Left kidney (tissue), 2 donors: Measurements from ENCODE around the gene CXCR5. TPM values are rescaled to one million over a fixed set of nuclear protein-coding genes. Genes with fewer than 3 reads are reported as not detected.

Experiments used
- DNase-seq: peaks from one replicate; pipeline ENCODE4 v3.0.0-alpha.2; 2013
- polyA plus RNA-seq: library from polyadenylated mRNA; unstranded; fragments of 120-200 nt; gene quantifications from one replicate; pipeline ENCODE4 v1.2.1, GENCODE V29; 2013; ENCODE audit not compliant: insufficient read length

The CXCR5 gene
- polyA plus RNA-seq, 1 donor: not detected

DNA sequence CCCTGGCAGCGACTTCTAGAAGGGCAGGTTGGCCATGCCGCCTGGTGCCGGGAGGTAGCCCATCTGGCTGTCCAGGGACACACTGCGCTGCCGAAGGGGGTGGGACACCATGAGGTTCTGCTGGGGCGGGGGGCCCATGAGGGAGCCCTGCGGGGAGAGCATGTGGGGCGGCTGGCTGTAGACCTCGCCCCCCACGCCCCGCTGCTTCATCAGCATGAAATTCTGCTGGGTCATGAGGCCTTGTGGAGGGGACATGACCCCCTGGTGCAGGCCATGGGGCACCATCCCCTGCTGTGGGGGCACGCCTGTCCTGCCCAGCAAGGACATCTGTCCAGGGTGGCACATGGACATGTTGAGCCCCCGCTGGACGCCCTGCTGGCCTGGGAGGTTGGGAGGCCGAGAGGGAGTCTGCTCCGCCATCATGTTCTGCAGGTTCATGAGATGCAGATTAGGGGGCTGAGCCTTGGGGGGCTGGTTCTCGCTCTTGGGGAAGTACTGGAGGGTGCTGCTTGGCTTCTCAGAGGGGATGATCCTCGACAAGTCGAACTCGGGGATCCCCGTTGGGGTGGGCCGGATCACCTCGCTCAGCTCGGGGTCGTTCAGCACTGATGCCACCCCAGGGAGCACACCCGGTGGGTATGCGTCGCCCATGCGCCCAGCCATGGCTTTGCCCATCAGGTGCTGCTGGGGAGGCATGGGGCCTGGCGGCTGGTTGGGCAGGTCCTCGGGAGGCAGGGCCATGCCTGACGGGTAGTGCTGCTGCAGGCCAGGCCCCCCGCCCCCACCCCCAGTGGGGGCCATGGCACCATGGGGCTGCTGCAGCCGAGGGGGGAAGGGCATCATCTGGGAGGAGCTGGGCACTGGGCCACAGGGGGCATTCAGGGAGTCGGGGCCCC, 15.0 kb downstream of the CXCR5 start:
- DNase-seq: no peak

DNA sequence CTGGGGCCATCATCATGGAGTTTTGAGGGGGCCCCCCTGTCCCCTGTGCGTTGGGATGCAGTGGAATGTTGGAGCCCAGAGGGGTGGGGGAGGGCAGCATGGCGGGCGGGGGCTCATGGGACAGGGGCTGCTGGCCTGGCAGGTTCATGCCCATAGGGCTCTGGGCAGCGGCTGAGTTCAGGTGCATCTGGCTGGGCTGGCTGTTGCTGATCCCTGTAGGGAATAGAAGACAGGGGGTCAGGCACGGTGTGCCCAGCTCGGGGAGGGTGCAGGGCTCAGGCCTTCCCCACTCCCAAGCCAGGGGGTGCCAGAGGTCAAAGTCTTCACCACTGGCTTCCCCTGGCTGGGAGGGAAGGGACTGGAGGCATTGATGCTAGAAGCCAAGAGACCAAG, 15.6 kb downstream of the CXCR5 start:
- DNase-seq: no peak

DNA sequence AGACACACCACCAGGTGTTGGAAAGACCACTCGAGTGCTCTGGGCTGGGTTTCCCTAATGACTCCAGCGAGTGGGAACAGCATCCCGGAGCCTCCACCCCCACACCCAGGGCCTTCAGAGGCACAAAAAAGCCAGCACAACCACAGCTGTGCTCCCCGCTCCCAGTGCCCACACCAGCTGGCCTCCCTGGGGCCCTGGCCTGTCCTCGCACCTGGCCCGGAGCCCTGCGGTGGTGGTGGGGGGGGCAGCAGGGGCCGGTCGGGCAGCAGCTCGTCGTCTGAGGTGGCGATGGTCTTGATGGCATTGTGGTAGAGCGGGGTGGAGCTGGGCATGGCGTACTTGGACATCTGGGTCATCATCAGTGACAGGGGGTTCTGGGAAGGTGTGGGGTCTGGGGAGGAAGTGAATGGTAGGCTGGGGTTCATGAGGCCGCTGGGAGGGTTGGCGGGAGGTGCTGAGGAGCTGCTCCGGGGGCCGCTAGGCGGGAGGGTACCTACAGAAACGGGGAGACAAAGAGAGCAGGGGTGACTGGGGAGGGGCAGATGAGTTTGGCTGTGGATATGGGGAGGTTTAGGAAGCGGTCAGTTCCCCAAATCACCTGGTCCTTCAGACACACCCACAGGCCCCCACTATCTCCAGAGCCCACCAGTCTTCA, 16.1 kb downstream of the CXCR5 start:
- DNase-seq: no peak

DNA sequence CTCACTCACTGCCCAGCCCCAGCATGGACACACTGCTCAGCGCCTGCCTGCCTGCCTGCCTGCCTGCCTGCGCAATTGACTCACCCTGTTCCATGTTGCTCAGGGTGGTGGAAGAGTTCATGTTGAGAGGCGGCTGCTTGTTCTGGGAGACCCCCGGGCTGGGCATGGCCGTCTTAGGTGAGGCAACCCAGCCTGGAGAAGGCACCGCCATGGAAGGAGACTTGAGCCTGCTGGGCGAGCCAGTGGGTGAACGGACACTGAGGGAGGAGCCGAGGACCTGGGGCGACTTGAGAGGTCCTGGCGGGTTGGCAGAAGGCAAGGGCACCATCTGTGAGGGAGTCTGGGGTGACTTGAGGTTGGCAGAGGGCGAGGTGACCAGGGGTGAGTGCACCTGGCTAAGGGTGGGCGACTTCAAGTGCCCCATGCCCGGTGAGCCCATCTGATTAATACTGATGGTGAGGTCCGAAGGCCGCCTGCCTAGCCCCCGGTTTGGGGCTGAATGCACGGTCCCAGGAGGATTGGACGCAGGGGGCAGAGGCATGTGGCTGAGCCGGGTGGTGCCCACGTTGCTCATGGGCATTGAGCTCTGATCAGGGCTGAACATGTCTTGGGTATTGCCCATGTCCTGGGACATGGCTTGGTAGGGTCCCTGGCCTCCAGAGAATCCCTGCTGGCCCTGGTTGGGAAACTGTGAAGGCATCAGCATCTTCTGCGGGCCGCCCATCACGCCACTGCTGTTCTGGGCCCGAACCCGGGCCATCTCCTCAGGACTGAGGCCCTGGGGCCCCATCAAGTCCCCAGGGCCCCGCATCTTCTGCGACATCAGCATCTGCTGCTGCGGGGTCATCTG, 17.1 kb downstream of the CXCR5 start:
- DNase-seq: no peak

DNA sequence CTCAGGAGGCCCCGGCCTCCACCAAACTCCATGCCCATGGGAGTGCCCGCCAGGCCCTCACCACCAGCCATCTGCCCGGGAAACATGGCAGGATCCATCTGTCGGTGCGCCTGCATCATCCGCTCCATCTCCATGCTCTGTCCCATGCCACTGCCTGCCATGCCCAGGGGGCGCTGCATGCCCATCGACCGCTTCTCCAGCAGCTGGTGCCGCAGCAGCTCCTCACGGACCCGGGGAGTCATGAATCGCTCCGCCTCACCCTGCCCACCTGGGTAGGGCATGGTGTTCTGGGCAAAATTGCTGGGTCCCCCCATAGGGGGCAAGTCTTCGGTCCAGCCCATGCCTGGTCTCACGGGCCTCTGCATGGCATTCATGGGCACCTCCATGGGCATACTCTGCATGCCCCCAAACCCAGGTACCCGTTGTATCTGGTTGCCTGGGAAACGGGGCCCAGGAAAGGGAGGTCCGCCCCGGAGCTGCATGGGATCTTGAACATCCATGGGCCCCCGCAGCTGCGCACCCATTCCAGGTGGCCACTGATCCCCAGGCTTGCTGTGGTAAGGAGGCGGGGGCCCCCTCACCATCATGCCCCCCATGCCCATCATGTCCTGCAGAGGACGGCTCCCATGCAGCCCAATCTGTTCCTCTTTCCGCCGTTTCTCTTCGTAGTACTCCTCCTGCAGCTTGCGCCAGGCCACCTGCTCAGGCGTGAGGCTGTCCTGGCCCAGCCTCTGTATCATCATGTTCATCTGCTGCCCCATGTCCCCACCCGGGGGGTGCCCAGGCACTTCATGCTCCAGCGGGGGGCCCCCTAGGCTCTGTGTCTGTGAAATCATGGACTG, 18.0 kb downstream of the CXCR5 start:
- DNase-seq: no peak

DNA sequence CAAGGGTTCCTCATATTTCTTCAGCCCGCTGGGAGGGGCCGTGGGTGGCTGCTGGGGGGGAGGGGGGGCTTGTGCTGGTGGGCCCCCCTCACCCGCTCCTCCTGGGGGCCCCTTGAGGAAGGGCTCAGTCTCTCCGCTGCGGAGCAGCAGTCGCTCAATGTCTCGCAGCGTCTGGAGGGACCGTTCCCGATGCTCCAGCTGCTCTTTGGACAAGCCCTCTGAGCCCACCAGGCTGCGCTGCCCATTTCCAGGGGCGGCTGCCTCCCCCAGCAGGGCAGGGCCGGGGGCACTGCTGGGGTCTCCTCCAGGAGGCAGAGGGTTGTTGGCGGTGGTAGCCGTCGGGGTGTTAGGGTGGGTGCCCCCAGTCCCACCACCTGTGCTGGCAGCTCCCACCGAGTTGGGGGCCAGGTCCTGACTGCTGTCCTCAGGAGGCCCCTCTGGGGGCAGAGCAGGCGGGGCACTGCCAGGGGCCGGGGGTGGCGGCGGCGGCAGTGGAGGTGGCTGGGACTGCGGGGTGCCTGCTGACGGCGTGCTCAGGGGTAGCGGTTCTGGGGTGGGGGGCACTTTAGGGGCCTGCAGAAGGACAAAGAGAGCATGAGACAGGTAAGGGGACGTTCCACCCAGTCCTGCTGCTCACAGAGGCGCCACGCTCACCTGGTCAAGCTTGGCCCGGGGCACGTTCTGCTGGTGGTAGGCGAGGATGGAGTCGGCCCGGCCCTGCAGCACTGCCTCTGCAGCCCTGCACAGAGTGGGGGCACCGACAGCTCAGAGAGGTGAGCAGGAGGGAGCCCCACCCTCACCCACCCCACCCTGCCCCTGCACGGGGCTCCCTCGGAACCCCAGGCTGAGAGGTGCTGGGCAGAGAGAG, 18.9 kb downstream of the CXCR5 start:
- DNase-seq: no peak

DNA sequence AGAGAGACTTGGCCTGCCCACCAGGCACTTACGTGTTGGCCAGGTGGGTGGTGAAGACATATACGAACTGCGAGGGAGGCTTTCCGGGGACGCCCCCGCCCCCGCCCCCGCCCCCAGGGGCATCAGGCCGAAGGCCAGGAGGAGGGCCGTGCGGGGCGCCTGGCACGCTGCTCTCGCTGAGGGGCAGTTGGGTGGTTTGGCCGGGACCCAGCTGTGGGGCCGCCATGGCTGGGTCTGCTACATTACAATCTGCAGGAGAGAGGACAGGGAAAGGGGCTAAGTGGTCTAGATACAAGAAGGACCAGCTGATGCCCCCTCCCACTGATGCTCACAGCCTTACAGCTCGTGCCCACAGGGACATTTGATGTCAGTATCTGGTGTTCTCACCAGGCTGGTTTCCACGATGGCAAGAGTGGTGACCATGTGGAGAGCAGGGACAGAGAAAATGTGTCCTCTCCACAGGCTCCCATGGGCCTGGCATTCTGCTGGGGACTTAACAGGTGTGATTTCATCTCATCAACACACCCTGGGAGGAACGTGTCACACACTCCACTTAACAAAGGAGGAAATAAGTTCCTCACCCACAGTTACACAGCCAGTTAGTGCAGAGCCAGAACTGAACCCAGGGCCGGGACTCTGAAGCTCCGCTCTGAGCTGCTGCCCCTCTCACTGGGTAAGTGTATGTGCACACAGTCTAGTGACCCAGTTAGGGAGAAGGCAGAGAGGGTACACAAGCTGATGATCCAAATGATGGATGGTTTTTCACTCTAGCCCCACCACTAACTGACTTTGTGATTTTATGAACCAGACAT, 19.7 kb downstream of the CXCR5 start:
- DNase-seq: no peak

DNA sequence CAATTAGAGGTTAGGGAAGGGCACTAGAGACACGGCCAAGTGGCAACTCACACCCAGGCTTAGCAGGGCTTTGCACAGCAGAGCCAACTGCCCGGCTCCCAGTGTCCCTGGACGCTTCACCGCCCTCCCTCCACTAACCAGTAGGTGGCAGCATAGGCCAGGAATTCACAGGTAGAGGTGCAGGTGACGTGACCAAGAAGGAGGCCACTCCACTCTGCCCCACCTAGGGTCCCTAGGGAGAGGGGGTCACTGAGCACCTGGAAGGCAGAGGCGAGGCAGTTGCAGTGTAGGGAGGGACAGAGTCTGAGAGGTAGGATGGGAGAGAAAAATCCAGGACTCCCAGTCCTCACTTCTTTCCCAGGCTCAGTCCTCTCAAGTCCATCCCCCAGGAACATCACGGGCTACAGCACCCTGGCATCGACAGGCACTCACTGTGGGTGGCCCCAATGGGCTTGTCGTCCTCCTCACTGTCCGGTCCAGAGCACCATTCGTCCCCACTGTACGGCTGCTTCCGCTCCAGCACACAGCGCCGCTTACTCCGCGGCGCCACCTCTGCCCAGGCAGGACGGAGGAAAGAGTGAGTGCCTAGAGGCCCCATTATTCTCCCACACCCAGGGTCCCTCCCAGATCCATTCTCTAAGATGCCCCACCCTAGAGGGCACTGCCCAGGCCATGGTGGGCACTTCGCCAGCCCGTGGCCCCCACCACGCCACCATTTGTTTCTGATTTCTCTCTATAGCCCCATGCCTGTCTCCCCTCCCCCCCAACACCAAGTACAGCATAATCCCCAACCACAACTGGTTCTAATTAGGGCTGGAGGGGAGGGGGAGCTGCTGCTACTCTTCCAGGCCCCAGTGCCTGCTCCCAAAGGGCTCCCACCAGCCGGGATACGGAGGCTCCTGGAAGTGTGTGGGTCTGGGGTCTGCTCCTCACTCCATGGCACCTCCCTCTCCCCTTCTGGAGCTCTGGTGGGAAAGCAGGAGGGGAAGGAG, 23.7 kb downstream of the CXCR5 start:
- no peak for DNase-seq

DNA sequence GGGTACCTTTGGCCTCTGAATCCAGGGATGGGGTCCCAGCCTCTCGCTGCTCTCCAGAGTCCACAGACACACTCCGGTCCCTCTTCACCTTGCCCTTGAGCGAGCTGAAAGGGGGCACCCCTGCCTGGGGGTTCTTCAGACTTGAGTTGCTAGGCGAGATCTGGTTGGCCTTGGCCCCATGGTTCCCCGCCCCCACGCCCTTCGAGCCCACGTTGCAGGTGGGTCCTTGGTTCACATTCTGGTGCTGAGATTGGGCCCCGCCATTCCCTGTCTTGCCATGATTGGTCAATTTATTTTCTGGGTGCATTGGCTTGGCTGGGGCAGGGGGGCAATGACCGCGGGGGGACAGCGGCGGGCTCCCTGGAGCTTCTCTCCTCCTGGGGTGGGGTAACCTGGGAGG, 24.6 kb downstream of the CXCR5 start:
- DNase-seq: no peak

DNA sequence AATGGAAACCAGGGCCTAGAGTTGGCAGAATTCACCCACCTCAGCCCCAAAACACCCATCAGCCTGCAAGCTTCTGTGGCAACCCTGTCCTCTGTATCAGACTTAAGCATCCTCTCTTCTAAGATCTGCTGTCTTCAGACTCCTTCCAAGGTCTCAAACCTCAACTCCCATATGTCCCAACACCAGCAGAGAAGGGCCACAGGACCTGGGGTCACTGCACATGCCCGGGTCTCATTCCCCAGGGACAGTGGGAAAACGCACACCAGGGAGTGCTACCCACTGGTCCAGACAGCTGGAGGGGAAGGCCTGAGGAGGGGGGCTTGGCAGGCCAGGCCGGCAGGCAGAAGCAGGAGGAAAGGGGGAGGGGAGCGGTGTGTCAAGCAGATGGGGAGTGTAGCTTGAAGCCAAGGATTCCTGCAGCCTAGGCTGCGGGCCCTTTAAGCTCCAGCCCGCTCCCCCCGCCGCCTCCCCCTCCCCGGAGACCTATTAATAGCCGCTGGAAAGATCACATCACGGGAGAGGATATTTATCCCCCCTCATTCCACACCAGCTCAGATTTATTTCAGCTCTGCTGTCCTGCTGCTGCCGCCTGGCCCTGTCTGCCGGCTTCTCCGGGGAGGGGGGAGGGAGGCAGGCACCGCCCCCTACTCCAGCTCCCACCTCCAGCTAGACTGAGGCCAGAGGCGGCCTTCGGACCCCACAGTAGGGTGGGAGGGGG, 25.4 kb downstream of the CXCR5 start:
- peak; percentile 94 for DNase-seq

DNA sequence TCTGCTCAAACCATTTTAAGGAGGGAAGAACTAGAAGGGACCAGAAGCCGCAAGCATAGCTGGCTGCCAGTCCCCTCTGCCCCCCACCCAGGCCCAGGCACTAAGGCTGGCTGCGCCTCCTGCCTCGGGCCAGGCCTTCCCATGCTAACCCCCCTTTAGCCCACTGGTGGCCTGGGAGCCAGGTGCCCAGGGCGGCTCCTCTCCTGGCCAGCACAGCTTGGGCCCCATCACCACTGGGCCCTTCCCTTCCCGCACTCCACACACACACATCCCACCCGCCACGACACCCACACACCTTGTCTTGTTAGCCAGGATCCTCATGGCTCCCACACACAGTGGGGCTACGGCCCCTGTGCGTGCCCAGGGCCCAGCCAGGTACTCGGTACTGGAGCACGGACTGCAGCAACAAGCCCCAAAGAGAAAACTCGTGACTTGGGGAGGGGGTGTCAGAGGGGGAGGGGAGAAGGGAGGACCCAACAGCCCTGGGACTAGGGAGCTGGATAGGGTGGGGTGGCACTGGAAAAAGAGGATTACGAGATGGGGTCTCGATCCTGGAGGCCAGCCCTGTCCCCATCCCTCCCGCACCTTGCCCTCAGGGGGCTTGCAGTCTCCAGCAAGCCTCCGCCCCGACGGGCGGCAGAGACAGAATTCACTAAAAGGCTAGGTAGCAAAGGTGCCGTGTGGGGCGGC, 26.1 kb downstream of the CXCR5 start:
- no peak for DNase-seq

DNA sequence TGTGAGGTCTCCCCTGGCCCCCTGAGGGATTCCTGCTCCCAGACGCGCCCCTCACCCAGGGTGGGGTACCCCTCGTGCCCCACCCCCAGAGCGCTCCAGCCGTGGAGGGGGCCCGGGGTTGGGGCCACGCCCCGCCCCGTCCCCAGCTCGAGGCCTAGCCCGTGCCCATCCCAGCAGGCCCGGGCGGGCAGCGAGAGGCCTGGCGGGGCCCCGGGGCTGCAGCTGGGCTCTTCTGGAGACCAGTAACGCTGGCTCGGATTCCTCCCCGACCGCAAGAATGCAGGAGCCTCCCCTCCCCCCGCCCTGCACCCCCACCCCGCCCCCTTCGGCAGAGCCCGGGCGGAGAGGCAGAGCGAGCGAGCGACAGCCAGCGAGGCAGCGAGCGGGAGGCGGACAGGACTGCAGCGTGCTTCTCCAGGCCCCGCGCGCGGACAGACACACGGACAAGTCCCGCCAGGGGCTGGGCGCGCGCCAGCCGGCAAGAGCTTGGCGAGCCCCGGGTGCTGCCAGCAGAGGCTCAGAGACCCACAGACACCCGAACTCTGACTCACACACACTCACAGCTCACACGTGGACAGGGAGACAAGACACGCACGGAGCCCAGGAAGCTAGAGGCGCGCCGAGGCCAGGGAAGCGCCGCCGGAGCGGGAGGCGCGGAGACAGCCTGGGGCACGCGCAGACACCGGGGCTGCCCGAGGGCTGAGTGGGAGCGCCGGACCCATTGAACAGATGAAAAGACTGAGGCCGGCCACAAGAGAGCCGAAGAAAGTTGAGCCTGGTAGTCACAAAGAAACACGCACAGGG, 26.8 kb downstream of the CXCR5 start:
- DNase-seq: no peak

DNA sequence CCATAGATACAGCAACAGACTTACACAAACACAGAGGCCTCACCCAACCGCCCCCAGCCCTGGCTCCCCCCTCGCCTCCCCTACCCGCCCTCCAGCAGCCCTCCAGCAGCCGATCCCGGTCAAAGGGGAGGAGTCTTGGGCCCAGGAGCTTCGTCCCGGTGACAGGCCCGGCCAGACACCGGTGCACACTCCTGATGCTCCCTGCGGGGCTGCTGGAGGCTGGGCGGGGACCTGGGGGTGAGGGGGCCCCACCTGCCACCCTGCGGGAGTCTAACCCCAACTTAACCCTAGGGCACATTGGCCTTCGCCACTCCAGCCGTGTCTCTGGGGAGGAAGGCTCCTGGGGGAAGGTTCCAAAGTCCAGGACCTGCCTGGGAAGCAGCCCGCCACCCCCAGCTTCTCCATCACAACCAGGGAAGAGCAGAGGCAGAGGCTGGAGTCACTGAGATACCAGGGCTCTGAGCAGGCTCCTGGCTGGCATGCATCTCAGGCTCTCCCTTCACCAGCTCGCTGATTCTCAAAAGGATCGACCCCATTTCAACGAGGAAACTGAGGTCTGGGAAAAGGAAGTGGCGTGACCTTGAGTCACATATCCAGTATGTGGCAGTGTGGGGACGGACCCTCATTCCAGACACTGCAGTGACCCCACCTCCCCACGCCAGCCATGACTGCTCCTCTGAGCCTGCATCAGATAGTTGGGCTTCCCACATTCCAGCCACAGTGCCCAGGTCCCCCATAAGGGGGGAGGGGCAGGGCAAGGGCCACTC, 27.6 kb downstream of the CXCR5 start:
- no peak for DNase-seq

DNA sequence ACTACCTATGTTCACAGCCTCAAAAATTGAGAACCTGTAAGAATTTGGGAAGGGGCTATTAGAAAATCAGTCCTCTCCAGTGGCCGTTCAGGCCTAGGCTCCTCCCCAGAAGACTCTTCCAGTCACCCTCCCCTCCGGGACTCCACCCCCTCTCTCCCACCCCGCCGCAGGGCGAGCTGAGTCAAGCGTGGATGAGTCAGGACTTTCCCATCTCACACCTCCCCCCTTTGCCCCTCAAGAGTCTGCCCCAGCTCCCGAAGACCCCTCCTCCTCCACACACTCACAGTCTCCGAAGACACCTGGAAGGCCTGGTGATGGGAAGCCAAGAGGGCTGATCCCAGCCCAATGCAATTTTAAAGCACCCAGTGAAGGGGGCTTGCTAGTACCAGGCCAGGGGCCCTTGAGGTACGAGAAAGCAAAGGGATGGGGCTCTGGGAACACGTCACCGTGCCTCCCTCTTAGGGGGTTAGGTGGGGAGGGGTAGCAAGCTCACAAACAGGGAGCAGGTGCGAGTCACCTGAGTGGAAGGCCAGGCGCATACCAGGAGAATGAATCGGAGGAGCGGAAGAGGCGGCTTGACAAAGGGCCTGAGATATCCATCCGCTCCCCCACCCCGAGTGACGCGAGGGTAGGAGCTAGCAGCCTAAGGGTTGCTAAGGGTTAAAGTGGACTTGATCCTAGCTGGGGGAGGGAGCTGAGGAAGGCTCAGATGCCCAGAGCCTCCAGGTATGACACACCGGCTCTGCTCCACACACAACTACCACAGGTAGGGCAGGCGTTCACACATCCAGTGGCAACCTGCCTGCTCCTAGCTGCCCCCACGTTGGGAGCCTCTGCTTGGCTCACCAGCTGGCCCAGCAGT, 28.4 kb downstream of the CXCR5 start:
- DNase-seq: no peak
